Epithelial cell of esophagus (primary cell): ENCODE data around the gene CCDC142.

Source experiments
- DNase-seq: peaks from one replicate; pipeline ENCODE4 v3.0.0; 2010; ENCODE audit warnings: low read depth
- H3K4me3 ChIP-seq: 2 replicates; pipeline ENCODE4 v1.5.1; 2011; ENCODE audit warnings: mild to moderate bottlenecking, low read length, control low read depth
- CTCF ChIP-seq: IDR thresholded peaks from 2 replicates; pipeline ENCODE4 v1.5.1; 2011; ENCODE audit warnings: low read depth, mild to moderate bottlenecking, low read length, control low read depth, inconsistent platforms; ENCODE audit not compliant: insufficient read depth; ENCODE audit errors: missing control alignments

The CCDC142 gene

GRCh38 chr2:74439803-74440377 is 42.9 kb downstream of the CCDC142 start:
- H3K4me3 ChIP-seq = peak overlapping the region; percentile 72
- DNase-seq = no peak
- TF ChIP-seq CTCF = no peak

GRCh38 chr2:74439373-74439772 is 43.4 kb downstream of the CCDC142 start:
- DNase-seq = no peak
- TF ChIP-seq CTCF = no peak
- H3K4me3 ChIP-seq = peak overlapping the region; percentile 72

- DNase-seq = no peak
- no peak overlapping the region for H3K4me3 ChIP-seq
- no peak for TF ChIP-seq CTCF
These were observed 44.5 kb downstream of the CCDC142 start for GRCh38 chr2:74438248-74438647.

- no peak for DNase-seq
- no peak for TF ChIP-seq CTCF
- H3K4me3 ChIP-seq = no peak overlapping the region
These were observed 45.7 kb downstream of the CCDC142 start for GRCh38 chr2:74436848-74437695.

- DNase-seq = no peak
- no peak overlapping the region for H3K4me3 ChIP-seq
- TF ChIP-seq CTCF = no peak
These were observed 46.5 kb downstream of the CCDC142 start for GRCh38 chr2:74436111-74436805.

GRCh38 chr2:74430502-74430901 is 52.3 kb downstream of the CCDC142 start:
- no peak for TF ChIP-seq CTCF
- no peak for DNase-seq

More at GRCh38 chr2:74430502-74430901, 52.3 kb downstream of the CCDC142 start:
- H3K4me3 ChIP-seq = no peak overlapping the region
